Measurements from ENCODE around the gene RASL10B. TPM values are rescaled to one million over a fixed set of nuclear protein-coding genes. Genes with fewer than 3 reads are reported as not detected.

Gene RASL10B
- total RNA-seq, 1 donor from 2014 or later, result 3.3 TPM

DNA sequence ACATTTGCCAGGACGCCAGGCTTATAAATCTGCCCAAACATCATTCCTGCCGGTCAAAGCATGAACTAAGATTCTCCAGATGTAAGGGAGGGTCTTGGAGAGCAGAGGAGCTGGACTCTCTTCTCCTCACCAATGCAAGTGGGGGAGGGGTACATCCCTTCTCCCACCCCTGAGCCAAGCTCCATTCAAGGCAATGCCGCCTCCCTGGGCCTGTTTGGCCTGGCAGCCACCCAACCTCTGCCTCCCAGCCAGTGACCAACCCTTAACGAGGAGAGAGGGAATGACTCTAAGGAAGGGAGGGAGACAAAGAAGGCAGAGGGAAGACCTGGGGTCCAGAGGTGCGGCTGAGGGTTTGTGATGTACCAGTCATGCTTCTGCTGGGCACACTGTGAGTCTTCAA is 43.1 kb downstream of the RASL10B start:
- no peak for TF ChIP-seq CTCF (IDR thresholded peaks at IDR 0.05; ENCODE audit: partially characterized antibody, unreplicated experiment)
- H3K36me3 Mint-ChIP-seq (ENCODE audit: unreplicated experiment), result no peaks in the 10 kb centered on the region
- peaks cover 1% of the 10 kb centered on the region for H3K9me3 Mint-ChIP-seq (ENCODE audit: unreplicated experiment)
- H3K4me1 Mint-ChIP-seq (ENCODE audit: low read depth, unreplicated experiment), result peaks cover 14% of the 10 kb centered on the region
- no peak overlapping the region for H3K4me3 Mint-ChIP-seq (ENCODE audit: unreplicated experiment)
- DNase-seq, result no peak
- no peaks in the 10 kb centered on the region for H3K27me3 Mint-ChIP-seq (ENCODE audit: unreplicated experiment)
- H3K27ac Mint-ChIP-seq (ENCODE audit: unreplicated experiment), result no peak overlapping the region

GRCh38 chr17:35775039-35775438 is 43.6 kb downstream of the RASL10B start:
- Mint-ChIP-seq H3K4me1 (ENCODE audit: low read depth, unreplicated experiment) (peaks cover 14% of the 10 kb centered on the region), H3K27me3 (ENCODE audit: unreplicated experiment) (no peaks in the 10 kb centered on the region), H3K36me3 (ENCODE audit: unreplicated experiment) (no peaks in the 10 kb centered on the region), H3K9me3 (ENCODE audit: unreplicated experiment) (peaks cover 1% of the 10 kb centered on the region), H3K4me3 (ENCODE audit: unreplicated experiment) (no peak overlapping the region), H3K27ac (ENCODE audit: unreplicated experiment) (no peak overlapping the region)
- no peak for DNase-seq
- TF ChIP-seq CTCF (IDR thresholded peaks at IDR 0.05; ENCODE audit: partially characterized antibody, unreplicated experiment), result no peak

DNA sequence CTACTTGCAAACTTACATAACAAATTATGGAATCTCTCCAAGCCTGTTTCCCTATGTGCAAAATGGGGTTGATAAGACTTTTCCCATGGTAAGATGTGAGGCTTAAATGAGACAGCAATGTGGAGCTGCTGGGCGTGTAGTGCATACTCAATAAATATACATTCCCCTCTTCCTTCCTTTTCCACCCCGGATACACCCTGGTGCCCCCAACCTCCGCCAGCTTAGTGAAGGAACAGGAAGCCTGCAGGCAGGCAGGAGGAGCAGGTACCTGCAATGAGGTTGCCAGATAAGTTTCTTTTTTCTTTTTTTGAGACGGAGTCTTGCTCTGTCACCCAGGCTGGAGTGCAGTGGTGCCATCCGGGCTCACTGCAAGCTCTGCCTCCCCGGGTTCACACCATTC is 44.1 kb downstream of the RASL10B start:
- peaks cover 1% of the 10 kb centered on the region for H3K9me3 Mint-ChIP-seq (ENCODE audit: unreplicated experiment)
- peaks cover 14% of the 10 kb centered on the region for H3K4me1 Mint-ChIP-seq (ENCODE audit: low read depth, unreplicated experiment)
- no peak overlapping the region for H3K27ac Mint-ChIP-seq (ENCODE audit: unreplicated experiment)
- no peak overlapping the region for H3K4me3 Mint-ChIP-seq (ENCODE audit: unreplicated experiment)
- no peak for DNase-seq
- TF ChIP-seq CTCF (IDR thresholded peaks at IDR 0.05; ENCODE audit: partially characterized antibody, unreplicated experiment), result no peak
- H3K27me3 Mint-ChIP-seq (ENCODE audit: unreplicated experiment), result no peaks in the 10 kb centered on the region
- H3K36me3 Mint-ChIP-seq (ENCODE audit: unreplicated experiment), result no peaks in the 10 kb centered on the region

DNA sequence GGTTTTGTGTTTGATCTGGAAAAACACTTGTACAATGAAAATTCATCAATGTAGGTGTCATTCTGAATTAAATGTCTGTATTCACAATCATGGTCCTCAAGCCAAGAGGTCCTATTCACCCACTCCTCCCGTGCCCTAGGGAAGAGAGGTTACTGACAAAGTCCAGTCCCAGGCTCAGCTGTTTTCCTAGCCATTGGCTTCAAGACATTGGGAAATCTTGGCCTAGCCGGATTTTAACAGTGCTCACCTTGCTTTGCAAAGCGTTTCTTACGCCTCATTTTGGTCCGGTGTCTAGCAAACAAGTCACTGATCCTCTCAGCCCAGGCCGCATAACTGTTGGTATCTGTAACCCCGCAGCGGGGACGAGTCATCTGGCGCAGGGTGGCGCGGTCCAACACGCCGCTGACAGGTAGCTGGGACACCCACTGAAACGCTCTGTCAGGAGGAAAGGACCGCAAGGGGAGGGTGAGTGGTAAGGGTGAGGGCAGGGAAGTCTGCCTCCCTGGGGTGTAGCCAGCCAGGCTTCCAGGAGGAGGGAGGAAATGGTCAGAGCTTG is 47.3 kb downstream of the RASL10B start:
- no peak for DNase-seq
- H3K4me3 Mint-ChIP-seq (ENCODE audit: unreplicated experiment), result no peak overlapping the region
- H3K4me1 Mint-ChIP-seq (ENCODE audit: low read depth, unreplicated experiment), result peaks cover 12% of the 10 kb centered on the region
- no peak overlapping the region for H3K27ac Mint-ChIP-seq (ENCODE audit: unreplicated experiment)
- H3K9me3 Mint-ChIP-seq (ENCODE audit: unreplicated experiment), result peaks cover 1% of the 10 kb centered on the region
- no peaks in the 10 kb centered on the region for H3K36me3 Mint-ChIP-seq (ENCODE audit: unreplicated experiment)
- no peaks in the 10 kb centered on the region for H3K27me3 Mint-ChIP-seq (ENCODE audit: unreplicated experiment)
- TF ChIP-seq CTCF (IDR thresholded peaks at IDR 0.05; ENCODE audit: partially characterized antibody, unreplicated experiment), result no peak

GRCh38 chr17:35780950-35781349 is 49.5 kb downstream of the RASL10B start:
- H3K36me3 Mint-ChIP-seq (ENCODE audit: unreplicated experiment), result no peaks in the 10 kb centered on the region
- no peak for DNase-seq
- no peak overlapping the region for H3K27ac Mint-ChIP-seq (ENCODE audit: unreplicated experiment)
- no peak overlapping the region for H3K4me3 Mint-ChIP-seq (ENCODE audit: unreplicated experiment)
- H3K4me1 Mint-ChIP-seq (ENCODE audit: low read depth, unreplicated experiment), result peaks cover 4% of the 10 kb centered on the region
- no peak for TF ChIP-seq CTCF (IDR thresholded peaks at IDR 0.05; ENCODE audit: partially characterized antibody, unreplicated experiment)
- no peaks in the 10 kb centered on the region for H3K9me3 Mint-ChIP-seq (ENCODE audit: unreplicated experiment)
- no peaks in the 10 kb centered on the region for H3K27me3 Mint-ChIP-seq (ENCODE audit: unreplicated experiment)
